Neural crest cell (in vitro differentiated cells): ENCODE data around the gene CDH1. TPM values are rescaled to one million over a fixed set of nuclear protein-coding genes. Genes with fewer than 3 reads are reported as not detected.

Experiments used
- DNase-seq: peaks from one replicate; pipeline ENCODE4 v3.0.0; 2021; ENCODE audit warnings: low read depth, mixed read lengths, low spot score
- H3K27ac Mint-ChIP-seq: one replicate; pipeline ENCODE4 v1.8.0; 2021; ENCODE audit warnings: mild to moderate bottlenecking, mixed read lengths; ENCODE audit not compliant: unreplicated experiment
- H3K27me3 Mint-ChIP-seq: 2 replicates; pipeline ENCODE4 v1.8.0; 2021; ENCODE audit warnings: low read depth, mild to moderate bottlenecking, mixed read lengths
- H3K36me3 Mint-ChIP-seq: 2 replicates; pipeline ENCODE4 v1.8.0; 2021; ENCODE audit warnings: low read depth, mild to moderate bottlenecking, mixed read lengths
- H3K4me1 Mint-ChIP-seq: 2 replicates; pipeline ENCODE4 v1.8.0; 2021; ENCODE audit warnings: mixed read lengths
- H3K4me3 Mint-ChIP-seq: one replicate; pipeline ENCODE4 v1.8.0; 2021; ENCODE audit warnings: mild to moderate bottlenecking, mixed read lengths
- H3K9me3 Mint-ChIP-seq: 2 replicates; pipeline ENCODE4 v1.8.0; 2021; ENCODE audit warnings: mixed read lengths
- CTCF ChIP-seq: fragments of 200-600 bp; sonication (generic); conservative IDR thresholded peaks from 2 replicates; pipeline ENCODE4 v1.5.0; 2021; ENCODE audit warnings: antibody characterized with exemption, mild to moderate bottlenecking
- total RNA-seq: library from RNA; stranded (reverse); gene quantifications from 2 replicates; pipeline ENCODE4 v1.2.1, GENCODE V29; 2021

CDH1 gene
- total RNA-seq, 1 donor from 2014 or later, result 1.1 TPM

GRCh38 chr16:68857479-68857878, 120.4 kb downstream of the CDH1 start:
- no peak for DNase-seq
- Mint-ChIP-seq H3K27ac (no peak overlapping the region), H3K4me1 (no peaks in the 10 kb centered on the region), H3K27me3 (no peaks in the 10 kb centered on the region), H3K36me3 (peaks cover 8% of the 10 kb centered on the region), H3K4me3 (no peak overlapping the region), H3K9me3 (peaks cover 5% of the 10 kb centered on the region)
- TF ChIP-seq CTCF, result no peak

GRCh38 chr16:68859828-68860227, 122.7 kb downstream of the CDH1 start:
- Mint-ChIP-seq H3K27me3 (no peaks in the 10 kb centered on the region), H3K27ac (no peak overlapping the region), H3K36me3 (peaks cover 8% of the 10 kb centered on the region), H3K4me3 (no peak overlapping the region), H3K9me3 (peaks cover 5% of the 10 kb centered on the region), H3K4me1 (no peaks in the 10 kb centered on the region)
- no peak for DNase-seq
- TF ChIP-seq CTCF, result no peak

DNA sequence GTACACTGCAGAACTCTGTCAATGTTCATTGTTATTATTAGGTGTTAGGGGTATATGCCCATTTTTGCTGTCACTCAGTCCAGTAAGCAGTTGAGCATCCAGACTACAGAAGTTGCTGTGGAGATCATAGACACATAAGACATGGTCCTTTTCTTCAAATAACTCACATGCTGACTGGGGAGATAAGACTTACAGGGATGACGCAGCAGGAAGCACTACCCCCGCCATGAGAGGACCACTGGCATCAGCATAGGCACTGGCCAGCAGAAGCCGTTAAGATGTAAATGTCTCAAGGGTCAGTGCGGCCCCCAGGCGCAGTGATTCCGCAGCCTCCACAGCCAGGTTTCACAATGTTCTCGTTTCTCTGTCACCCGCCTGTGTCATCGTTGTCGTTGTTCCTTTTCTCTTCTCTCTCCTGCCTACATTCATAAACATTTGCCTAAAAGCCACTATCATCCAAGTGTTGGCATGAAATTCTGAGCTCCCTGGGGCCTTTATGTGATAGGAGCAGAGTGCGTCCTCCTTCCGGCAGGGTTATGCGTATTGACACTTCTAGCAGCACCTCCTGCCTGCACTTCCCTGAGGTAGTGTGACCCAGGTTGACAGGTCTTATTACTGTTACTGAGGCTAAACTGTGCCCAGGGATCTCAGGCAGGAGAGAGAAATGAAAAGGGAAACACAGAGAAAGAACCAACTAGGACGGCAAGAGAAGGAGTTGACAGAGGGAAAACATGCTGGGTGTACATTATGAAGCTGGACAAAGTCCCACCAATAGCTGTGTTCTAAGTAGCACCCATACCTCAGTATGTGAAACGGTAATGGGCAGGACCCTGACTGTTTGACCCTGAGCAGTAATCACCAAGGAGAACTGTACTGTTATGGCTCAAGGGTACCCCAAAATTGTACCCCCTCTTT, 124.1 kb downstream of the CDH1 start:
- H3K36me3 Mint-ChIP-seq, result peaks cover 7% of the 10 kb centered on the region
- peak overlapping the region; percentile 65 for H3K27ac Mint-ChIP-seq
- H3K4me1 Mint-ChIP-seq, result no peaks in the 10 kb centered on the region
- H3K27me3 Mint-ChIP-seq, result no peaks in the 10 kb centered on the region
- peaks cover 2% of the 10 kb centered on the region for H3K9me3 Mint-ChIP-seq
- DNase-seq, result no peak
- no peak overlapping the region for H3K4me3 Mint-ChIP-seq
- TF ChIP-seq CTCF, result no peak

GRCh38 chr16:68866933-68867332, 129.8 kb downstream of the CDH1 start:
- H3K4me1 Mint-ChIP-seq, result no peaks in the 10 kb centered on the region

DNA sequence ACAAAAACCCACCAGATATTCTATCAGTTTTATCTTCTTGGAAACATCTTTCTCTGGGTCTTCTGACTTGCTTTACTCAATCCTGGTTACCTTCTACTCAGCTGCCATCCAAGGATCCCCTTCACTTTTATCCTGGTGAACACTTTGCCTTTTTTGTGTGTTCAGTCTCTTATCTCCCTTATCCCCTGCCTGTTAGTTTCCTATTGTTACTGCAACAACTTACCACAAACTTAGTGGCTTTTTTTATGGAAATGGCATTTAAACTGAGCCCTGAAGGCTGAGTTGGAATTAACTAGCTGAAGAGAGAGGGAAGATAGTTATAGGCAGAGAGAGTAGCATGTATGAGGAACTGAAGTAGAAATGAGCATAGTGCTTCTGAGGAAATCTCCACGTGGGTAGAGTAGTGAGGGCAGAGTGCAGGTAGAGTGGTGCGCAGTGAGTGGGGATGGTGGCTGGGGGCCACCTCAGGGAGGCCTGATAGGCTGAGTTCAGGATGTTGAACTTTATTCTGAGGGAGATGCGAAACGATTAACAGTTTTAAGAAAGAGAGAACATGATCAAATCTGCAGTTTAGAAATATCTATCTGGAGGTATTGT, 132.5 kb downstream of the CDH1 start:
- H3K27ac Mint-ChIP-seq, result no peak overlapping the region
- H3K27me3 Mint-ChIP-seq, result no peaks in the 10 kb centered on the region
- H3K4me1 Mint-ChIP-seq, result peaks cover 9% of the 10 kb centered on the region
- no peak for DNase-seq
- H3K9me3 Mint-ChIP-seq, result no peaks in the 10 kb centered on the region
- no peak for TF ChIP-seq CTCF
- no peak overlapping the region for H3K4me3 Mint-ChIP-seq
- H3K36me3 Mint-ChIP-seq, result peaks cover 15% of the 10 kb centered on the region

More at GRCh38 chr16:68866933-68867332, 129.8 kb downstream of the CDH1 start:
- no peaks in the 10 kb centered on the region for H3K27me3 Mint-ChIP-seq
- H3K36me3 Mint-ChIP-seq, result peaks cover 9% of the 10 kb centered on the region
- no peak overlapping the region for H3K4me3 Mint-ChIP-seq
- no peaks in the 10 kb centered on the region for H3K9me3 Mint-ChIP-seq
- DNase-seq, result no peak
- TF ChIP-seq CTCF, result no peak
- no peak overlapping the region for H3K27ac Mint-ChIP-seq
